GM19463 (cell line): ENCODE results near the gene IGFBP2.
"Not testable (repeated sequence)": the region's sequence is repeated elsewhere in the genome, so short reads cannot be mapped to it uniquely, and the experiment has no call there.

Experiments
- ATAC-seq: cut with Tn5 transposase; IDR thresholded peaks from one replicate; pipeline ENCODE4 v1.9.1; 2021; ENCODE audit warnings: mild to moderate bottlenecking, moderate library complexity; ENCODE audit not compliant: unreplicated experiment

Gene IGFBP2, protein sequence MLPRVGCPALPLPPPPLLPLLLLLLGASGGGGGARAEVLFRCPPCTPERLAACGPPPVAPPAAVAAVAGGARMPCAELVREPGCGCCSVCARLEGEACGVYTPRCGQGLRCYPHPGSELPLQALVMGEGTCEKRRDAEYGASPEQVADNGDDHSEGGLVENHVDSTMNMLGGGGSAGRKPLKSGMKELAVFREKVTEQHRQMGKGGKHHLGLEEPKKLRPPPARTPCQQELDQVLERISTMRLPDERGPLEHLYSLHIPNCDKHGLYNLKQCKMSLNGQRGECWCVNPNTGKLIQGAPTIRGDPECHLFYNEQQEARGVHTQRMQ

DNA sequence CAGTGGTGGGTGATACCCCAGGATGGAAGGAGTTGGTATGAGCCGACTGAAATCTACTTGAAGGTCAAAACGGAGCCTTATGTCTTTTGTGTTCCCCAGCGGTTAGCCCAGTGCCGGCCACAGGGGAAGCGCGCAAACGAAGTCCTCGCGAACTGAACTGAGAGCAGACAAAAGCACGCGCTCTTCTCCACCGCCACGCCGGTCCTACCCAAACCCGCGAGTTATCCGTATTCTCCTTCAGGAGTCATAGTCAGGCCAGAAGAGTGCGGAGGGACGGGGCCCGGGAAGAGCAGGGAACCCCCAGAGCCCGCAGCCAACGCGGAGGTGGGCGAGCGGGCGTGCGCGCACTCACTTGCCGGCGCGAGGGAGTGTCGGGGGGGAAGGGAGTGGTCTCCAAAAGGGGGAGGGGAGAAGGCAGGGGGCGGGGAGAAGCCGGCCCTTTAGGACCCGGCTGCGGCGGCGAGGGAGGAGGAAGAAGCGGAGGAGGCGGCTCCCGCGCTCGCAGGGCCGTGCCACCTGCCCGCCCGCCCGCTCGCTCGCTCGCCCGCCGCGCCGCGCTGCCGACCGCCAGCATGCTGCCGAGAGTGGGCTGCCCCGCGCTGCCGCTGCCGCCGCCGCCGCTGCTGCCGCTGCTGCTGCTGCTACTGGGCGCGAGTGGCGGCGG lies at the start of gene IGFBP2:
TSS of gene IGFBP2 (plus strand) at position 469 of the 664 bp plus-strand sequence. CDS start at position 573, 104 bp downstream.
- no peak for ATAC-seq

- no peak for ATAC-seq
Measured at GRCh38 chr2:216583606-216584005, 49.6 kb upstream of the IGFBP2 start.

DNA sequence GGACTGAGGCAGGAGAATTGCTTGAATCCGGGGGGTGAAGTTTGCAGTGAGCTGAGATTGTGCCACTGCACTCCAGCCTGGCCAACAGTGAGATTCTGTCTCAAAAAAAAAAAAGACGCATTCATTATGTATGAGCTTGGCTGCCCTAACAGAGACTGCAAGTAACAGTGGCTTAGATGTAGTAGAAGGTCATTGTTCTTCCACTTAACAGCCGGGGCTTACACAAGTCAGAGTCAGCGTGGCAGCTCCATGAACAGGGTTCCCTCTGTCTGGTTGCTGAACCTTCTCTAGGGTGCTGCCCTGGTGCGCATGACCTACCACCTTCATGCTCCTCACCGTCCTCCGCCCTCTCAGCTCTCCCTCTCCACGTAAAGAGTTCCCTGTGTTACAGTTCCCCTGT lies 49.1 kb upstream of the IGFBP2 start:
- ATAC-seq: no peak

DNA sequence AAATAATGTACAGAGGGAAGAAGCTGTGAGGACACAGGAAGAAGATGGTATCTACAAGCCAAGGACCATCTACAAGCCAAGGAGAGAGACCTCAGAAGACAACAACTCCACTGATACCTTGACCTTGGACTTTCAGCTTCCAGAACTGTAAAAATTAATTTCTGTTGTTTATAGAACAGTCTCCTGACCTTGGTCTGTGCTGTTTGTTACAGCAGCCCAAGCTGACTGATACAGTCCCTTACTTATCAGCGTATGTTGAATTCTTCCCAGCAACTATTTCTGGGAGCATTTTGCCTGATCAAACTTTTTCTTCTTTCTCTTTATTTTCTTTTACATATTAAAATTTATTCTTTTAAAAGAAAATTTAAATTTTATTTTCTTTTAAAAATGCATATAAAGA lies 47.8 kb upstream of the IGFBP2 start:
- ATAC-seq: no peak

- ATAC-seq: no peak
Measured at GRCh38 chr2:216588861-216589710, 44.1 kb upstream of the IGFBP2 start.

- ATAC-seq: no peak
Measured at GRCh38 chr2:216589791-216590190, 43.4 kb upstream of the IGFBP2 start.

DNA sequence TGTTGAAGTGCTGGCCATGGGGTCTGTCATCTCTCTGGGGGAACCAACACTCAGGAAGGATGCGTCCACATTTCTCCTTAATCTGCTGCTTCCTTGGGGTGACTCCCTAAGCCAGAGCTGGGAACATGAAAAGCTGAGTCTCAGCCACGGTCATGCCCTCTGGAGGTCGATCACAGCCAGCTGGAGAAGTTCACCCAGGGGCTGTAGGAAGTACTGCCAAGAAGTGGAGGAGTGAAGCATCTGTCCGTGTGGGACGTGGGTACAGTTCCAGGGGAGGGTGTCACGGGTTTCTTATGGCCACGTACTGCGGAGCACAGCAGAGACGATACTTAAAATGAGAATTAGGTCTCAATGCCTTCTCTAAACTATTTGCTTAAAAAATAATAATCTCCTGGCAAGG lies 42.4 kb upstream of the IGFBP2 start:
- ATAC-seq: no peak

DNA sequence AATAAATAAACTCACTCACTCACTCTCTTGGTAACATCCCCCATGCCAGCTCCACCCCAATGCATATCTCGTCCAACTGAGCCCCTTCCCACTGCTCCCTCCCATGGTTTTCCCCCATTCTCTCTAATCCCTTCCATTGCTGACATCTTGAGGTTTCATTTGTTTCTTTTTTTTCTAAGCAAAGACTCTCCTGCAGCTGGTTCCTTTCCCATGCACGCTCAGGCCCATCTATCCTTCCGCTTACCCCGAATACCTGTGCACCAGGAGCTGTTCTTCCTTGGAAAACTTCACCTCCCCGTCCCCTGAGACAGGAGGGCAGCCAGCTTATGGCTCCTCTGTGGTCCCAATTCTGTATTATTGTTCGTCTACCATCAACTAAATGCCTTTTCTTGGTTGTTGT lies 41.7 kb upstream of the IGFBP2 start:
- no peak for ATAC-seq

DNA sequence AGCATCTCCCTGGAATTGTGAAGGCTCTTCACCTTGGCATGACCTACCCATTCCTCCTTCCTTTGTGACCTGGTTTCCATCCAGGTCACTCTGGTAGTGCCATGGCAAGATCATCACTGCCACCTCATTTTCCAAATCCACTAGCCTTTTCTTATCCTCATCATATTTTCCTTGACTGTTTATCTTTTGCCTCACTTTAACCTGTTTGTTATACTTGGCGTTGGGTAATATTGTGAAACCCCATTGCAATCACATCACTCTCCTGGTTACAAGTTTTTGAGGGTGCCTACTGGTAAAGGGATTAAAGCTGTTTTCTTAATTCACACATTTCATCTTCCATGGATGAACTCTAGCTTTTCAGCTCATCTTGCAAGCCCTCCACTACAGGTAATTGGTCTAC lies 39.1 kb upstream of the IGFBP2 start:
- ATAC-seq: no peak

DNA sequence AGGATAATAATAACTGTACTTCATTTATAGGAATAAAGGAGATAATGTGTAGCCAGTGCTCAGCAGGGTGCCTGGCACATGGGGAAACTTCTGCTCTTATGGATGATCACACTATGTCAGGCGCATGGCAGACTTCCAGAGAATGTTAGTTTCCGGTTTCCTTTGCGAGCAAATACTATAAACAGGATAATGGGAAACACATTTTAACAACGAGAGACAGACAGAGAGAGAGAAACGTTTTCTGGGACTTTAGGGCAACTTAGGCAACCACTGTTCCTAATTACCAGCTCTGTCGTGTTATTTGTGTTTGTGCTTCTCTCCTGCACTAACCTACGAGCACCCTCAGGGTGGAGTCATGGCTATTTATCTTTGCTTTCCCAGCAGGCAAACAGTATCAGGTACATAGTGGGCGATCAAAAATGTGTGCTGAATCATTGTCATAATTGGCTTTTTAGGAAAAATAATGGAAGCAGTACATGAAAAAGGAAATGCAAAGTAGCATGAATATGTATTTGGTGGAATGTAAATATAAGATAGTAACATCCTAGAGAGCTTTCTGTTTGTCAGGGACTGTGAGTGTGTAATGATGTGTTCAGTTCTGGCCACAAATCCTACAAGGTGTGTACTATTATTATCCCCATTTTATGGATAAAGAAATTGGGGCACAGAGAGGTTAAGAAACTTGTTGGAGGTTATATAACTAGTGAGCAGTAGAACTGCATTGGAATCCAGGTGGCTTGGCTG lies 36.8 kb upstream of the IGFBP2 start:
- ATAC-seq: no peak

DNA sequence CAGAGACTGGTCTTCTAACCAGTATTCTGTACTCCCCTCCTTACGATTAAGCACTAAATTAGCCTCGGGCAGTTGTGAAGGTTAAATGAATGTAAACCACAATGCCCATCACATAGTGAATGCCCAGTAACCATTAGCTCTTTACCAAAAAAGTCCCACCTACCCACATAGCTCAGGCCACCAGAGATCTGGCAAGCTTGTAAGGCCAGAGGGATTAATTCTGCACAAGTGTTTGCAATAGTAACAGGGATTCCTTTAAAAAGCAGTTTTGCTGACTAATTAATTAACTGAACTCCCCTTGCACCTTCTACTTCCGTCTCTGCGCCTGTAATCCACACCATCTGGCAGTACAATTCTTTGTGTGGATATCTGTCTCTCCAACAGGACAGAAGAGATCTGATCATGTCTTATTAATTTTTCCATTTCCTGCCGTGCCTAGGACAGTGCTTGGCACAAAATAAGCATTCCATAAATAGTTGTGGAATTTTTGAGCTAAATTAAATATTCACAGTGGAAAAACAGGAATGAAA lies 36.2 kb upstream of the IGFBP2 start:
- no peak for ATAC-seq

- ATAC-seq: not testable (repeated sequence)
Measured at GRCh38 chr2:216597825-216598224, 35.4 kb upstream of the IGFBP2 start.

DNA sequence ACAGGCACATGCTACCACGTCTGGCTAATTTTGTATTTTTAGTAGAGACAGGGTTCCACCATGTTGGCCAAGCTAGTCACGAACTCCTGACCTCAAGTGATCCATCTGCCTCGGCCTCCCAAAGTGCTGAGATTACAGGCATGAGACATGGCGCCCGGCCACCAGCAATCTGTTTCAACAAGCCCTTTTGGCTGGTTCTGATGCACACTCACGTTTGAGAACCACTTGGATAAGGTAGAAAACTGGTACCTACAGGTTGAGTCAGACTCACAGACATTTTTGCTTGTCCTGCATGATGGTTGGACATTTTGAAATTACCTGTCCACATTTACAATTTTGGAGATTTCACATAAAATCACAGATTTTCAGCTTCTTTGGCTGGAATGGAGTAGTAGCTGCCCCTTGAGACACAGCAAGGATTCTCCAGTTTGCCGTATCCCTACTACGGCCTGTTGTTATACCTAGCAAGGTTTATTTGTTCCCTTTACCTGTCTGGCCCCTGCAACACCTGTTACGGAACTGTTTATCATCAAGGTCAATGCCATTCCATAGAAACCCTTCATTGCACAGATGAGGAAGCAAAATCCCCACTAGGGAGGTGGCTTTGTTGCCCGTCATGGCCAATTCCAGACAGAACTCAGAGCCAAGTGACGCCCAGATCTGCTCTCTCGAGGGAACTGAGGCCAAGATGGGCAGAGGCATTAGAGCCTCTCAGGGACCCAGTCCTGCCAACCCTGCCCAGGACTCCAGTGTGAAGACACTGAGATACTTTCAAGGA lies 31.4 kb upstream of the IGFBP2 start:
- ATAC-seq: no peak

GRCh38 chr2:216603010-216603883 lies 30.0 kb upstream of the IGFBP2 start:
- ATAC-seq: no peak

GRCh38 chr2:216603884-216604245 lies 29.4 kb upstream of the IGFBP2 start:
- ATAC-seq: no peak

DNA sequence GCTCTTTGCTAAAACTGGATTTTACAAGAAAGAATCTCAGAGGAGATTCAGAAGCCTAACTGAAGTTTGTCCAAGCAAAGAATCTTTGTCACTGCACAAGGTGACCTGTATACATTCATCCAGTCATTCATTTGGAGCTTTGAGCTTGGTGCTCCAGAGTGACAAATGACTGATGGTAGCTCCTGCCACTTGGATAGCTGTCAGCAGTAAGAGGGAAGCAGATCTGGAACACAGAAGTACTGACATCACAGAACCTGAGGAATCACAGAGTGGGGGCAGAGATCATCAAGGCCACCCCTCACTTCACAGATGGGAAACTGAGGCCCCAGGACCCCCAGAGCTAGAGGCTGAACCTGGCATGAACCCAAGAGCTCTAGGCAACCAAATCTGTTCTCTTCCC lies 28.8 kb upstream of the IGFBP2 start:
- no peak for ATAC-seq

DNA sequence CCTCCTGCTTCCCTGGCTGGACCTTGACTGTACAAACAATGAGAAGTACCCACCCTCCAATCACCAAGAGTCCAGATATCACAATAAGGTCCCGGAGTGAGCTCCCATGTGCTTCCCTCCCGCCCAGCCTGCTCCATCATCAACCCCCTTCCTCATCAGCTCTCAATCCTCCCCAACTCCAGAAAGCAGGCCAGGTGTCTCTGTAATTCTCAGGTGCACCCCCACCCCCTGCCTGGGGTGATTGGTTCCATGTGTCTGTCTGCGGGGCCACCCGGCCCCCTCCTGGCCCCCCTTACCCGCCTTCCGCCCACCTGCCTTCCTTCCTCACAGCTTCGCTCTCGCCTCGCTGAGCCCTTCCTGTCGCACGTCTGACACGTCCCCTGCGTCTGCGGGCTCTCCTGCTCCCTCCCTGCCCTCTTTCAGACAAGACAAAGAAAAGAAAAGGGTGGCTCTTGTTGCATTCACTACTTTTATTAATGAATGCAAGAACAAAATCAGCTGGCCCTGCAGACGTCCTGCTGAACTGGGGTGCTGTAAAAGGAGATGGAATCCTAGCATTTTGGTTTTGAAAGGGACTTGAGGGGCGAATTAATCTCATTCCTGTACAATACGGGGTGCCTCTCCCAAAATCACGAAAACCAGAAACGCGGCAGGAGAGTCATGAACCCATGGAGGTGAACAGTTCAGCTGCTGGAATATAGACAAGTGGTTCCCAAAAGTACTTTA lies 26.5 kb upstream of the IGFBP2 start:
- ATAC-seq: peak; percentile 90

DNA sequence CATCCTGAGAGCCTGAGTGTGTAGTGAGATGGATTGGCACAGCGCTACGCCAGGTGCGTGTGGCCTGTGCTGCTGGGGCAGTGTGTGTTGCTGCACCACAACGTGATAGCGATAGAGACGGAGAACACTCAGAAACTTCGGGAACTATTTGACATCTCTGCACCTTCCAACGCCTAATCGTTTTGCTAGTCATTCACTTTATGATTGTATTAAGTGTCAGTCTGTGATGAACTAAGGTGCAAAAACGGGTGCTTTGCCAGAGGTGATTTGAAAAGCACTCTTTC lies 26.0 kb upstream of the IGFBP2 start:
- no peak for ATAC-seq

DNA sequence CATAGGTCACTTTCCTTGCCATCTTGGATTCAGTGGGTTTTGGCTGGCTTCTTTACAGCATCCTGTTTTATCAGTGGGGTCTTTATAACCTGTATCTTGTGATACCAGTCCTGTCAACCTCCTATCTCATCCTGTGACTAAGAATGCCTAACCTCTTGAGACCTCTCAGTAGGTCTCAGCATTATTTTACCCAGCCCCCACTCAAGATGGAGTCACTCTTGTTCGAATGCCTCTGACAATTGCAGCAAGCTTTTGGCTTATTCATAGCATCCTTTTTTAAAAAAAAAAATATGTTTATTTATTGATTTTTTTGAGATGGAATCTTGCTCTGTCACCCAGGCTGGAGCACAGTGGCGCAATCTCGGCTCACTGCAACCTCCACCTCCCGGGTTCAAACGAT lies 24.7 kb upstream of the IGFBP2 start:
- ATAC-seq: no peak
